Measurements from ENCODE around the gene NT5DC4.

The NT5DC4 gene

DNA sequence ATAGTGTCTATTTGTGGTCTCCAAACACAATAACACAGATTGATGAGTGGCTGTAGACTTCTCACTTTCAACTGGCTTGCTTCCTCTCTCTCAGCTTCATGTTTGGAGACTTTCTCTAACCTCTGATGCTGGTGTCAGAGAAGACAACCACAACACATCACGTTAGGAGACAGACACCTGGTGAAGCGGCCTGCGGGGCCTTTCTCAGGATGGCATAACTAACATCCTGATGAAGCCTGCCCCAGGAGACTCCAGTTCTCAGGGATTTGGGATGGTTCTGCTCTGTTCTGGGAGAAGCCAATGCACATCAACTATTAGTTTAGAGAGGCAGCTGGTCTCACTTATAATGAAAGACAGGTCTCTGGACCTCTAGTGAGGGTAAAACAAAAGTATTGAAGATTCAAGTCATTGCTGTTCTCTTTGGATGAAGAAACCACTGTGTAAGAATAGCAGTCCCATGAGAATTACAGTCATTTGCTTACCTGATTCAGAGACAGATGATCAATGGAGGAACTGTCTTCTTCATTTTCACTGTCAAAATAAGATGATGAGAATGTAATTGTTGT lies 61.5 kb downstream of the NT5DC4 start:
- in situ Hi-C loops (cut with MboI; ENCODE audit: low sequenced_read_pairs), result no loop called here

DNA sequence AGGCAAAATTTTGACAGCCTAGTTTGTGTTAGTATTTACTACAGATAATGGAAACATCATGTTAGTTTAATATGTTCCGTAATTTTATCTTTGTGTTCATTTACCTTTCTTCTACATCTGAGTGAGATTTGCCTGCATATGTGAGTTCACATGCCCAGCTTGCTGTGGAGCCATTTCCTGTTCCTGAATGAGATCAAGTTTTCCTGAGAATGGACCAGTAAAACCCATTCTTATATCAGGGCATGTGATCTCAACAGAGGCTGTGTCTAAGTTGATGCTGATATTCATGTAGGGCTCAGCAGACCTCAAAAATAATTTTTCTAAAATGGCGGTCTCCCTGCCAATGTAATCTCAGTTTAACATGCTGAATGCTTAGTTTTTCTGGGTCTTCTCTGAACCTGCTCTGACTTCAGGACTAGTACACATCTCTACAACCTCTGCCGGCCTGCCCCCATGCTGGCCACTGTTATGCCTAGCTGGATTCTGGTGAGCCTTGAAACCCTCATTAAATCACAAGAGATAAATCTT lies 62.4 kb downstream of the NT5DC4 start:
- in situ Hi-C loops (cut with MboI; ENCODE audit: low sequenced_read_pairs), result no loop called here

DNA sequence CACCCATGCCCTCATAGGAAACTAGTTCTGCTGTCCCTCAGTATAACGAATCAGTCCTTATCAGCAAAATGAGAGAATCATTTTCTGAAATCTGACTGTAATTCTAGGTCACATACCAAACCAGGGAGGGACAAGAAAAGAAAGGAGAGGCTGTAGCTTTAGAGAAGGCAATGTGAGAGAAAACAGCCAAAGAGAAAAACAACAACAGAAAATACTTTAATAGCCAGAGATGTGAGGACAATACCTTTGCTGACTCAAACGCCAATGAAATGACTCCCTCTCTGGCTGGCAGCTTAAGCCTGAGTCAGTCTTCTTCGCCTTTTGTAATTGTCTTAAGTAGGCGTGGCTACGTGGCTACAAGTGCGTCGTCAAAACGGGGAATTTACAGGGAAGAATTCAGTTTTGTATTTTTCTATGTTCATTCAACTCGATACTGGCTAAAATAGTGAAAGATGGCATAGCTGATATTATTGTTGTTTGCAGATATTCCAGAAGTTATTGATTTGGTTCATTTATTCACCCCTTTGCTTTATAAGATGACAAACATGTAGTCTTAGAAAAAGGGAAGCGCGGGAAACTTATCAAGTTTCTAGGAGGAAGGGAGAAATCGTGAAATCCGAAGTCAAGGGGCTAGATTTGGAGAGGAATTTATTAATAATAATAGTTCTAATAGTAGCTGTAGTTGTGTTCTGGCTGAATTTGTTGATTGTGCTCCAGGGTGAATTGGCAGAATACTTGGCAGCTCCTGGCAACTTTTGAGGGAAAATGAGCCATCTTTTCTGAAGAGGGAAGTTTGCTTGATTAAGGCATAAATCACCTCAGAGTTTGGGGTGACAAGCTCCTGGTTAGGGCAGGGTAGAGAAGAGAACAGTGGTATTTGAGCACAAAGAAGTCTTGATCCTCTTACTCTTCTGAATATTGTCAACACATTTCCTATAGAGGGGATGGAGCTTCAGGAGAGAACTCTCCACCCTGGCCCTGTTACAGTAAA lies 63.7 kb downstream of the NT5DC4 start, which contains the start of gene IL1A:
Gene IL1A (minus strand): TSS at position 295 of the 991 bp plus-strand sequence. CDS start 723 bp downstream, outside the sequence.
- in situ Hi-C loops (cut with MboI; ENCODE audit: low sequenced_read_pairs), result no loop called here

DNA sequence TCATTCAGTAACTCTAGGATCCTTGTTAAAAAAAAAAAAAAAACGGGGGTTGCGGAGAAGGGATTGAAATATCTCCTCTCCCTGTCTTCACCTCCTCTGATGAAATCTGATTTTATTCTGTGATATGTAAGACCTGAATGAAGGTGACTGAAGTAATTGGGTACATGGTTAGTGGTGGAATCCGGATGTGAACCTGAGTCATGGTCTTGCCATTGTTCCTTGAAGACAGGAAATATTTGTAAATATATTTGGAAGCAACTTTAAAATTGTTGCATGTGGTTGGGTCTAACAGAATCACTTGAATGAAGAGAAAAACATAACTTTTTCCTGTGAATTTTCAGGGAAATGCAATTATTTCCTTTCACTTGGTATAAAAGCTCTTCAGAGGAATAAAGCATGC lies 66.5 kb downstream of the NT5DC4 start:
- in situ Hi-C loops (cut with MboI; ENCODE audit: low sequenced_read_pairs), result no loop called here

DNA sequence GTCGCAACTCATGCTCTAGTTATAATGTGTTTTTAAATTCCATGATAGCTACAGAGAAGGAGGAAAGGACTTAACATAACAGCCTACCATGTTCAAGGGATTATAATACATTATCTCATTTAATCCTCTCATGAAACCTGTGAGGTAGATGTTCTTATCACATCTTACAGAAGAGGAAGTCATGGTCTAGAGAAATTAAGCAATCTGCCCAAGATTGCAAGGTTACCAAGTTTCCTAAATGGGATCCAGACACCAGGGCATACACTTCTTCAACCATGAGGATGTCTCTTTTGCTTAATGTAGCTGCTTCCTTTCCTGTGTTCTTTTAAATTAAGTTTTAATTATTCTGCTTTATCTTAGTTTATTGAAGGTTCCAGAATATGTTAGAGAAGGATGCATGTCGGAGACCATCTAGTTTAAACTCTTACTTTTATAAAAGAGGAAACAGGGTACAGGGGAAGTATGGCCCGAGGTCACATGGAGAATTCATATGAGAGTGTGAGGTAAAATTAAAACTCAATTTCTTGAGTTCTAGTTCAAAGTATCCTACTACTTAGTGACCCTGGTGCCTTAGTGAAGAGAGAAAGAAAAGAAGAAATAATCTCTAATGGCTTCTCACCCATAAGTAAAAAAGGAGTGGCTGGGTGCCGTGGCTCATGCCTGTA lies 67.0 kb downstream of the NT5DC4 start:
- in situ Hi-C loops (cut with MboI; ENCODE audit: low sequenced_read_pairs), result no loop called here

DNA sequence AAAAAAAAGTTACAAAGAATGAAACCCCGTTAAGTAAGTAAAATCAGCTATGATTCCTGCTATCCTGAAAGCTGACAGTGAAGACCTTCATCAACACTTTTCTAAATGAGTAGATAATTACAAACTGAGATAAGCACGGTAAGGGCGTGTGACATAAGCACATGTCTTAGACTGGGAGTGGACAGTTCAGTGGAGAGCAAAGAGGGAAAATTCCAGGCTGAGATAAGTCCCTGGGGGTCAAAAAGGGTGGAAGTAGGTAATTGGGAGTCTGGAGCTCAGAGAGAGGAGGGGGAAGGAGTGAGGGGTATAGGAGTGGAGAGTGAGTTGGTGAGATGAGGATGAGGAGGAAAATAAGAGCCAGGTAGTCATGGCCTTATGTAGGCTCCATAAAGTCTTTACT lies 67.8 kb downstream of the NT5DC4 start:
- in situ Hi-C loops (cut with MboI; ENCODE audit: low sequenced_read_pairs), result no loop called here

Measured in hTERT RPE-1 (cell line).